PC-9 (cell line): ENCODE results near the gene STXBP3. TPM values are rescaled to one million over a fixed set of nuclear protein-coding genes. Genes with fewer than 3 reads are reported as not detected.

Experiments used
- BruUV-seq: library from RNA; stranded (reverse); fragments of 400-500 nt; replicated peaks from 2 replicates; lab custom pipeline; 2021; lab: Mats Ljungman, UMichigan
- CTCF ChIA-PET: fragments of 300-600 bp; sonication (Branson Sonifier 250); formaldehyde crosslinking; loops from one replicate; lab custom pipeline; 2022; ENCODE audit warnings: antibody characterized with exemption; lab: Charles Lee
- POLR2A ChIA-PET: fragments of 300-600 bp; sonication (Branson Sonifier 250); formaldehyde crosslinking; loops from one replicate; lab custom pipeline; 2022; ENCODE audit warnings: antibody characterized with exemption; ENCODE audit not compliant: unreplicated experiment; lab: Charles Lee
- DNase-seq, 2 experiments: peaks; one replicate each; pipeline versions ENCODE4 v3.0.0 to v3.0.0-alpha.2; 2015 to 2022; ENCODE audit warnings: mixed read lengths in 1 of 2
- H2AFZ ChIP-seq: fragments of 200-600 bp; sonication (generic); 2 replicates; pipeline ENCODE4 v1.8.1; 2017; ENCODE audit warnings: antibody characterized with exemption
- H3F3A ChIP-seq: fragments of 200-600 bp; sonication (generic); 2 replicates; pipeline ENCODE4 v1.8.1; 2017; ENCODE audit warnings: antibody characterized with exemption, mild to moderate bottlenecking, low read depth; ENCODE audit not compliant: insufficient read depth
- H3K27ac ChIP-seq: fragments of 200-600 bp; sonication (generic); 2 replicates; pipeline ENCODE4 v1.6.1; 2016; ENCODE audit warnings: mixed run types
- H3K27me3 ChIP-seq: fragments of 200-600 bp; sonication (generic); 2 replicates; pipeline ENCODE4 v1.6.1; 2016; ENCODE audit warnings: low read depth, mixed run types; ENCODE audit not compliant: insufficient read depth
- H3K36me3 ChIP-seq: fragments of 200-600 bp; sonication (generic); 2 replicates; pipeline ENCODE4 v1.6.1; 2016; ENCODE audit warnings: low read depth, mixed run types
- H3K4me1 ChIP-seq: fragments of 200-600 bp; sonication (generic); replicated peaks from 2 replicates; pipeline ENCODE4 v1.6.1; 2016; ENCODE audit warnings: mixed run types; ENCODE audit not compliant: insufficient read depth
- H3K4me2 ChIP-seq: fragments of 200-600 bp; sonication (generic); 2 replicates; pipeline ENCODE4 v1.6.1; 2017; ENCODE audit warnings: mixed run types
- H3K4me3 ChIP-seq: fragments of 200-600 bp; sonication (generic); 2 replicates; pipeline ENCODE4 v1.6.1; 2016; ENCODE audit warnings: mixed run types
- H3K79me2 ChIP-seq: fragments of 200-600 bp; sonication (generic); 2 replicates; pipeline ENCODE4 v1.6.1; 2017; ENCODE audit warnings: low read depth, mixed run types
- H3K9me2 ChIP-seq: fragments of 200-600 bp; sonication (generic); 2 replicates; pipeline ENCODE4 v1.8.1; 2017; ENCODE audit warnings: mild to moderate bottlenecking; ENCODE audit not compliant: insufficient read depth
- H3K9me3 ChIP-seq: fragments of 200-600 bp; sonication (generic); 2 replicates; pipeline ENCODE4 v1.8.1; 2016; ENCODE audit warnings: low read depth; ENCODE audit not compliant: insufficient read depth
- H4K20me1 ChIP-seq: fragments of 200-600 bp; sonication (generic); 2 replicates; pipeline ENCODE4 v1.8.1; 2017; ENCODE audit not compliant: insufficient read depth
- EZH2 ChIP-seq: fragments of 200-600 bp; sonication (generic); IDR thresholded peaks from 2 replicates; pipeline ENCODE4 v1.8.0; 2017; ENCODE audit warnings: antibody characterized with exemption, low read depth
- intact Hi-C: fragments of 100-400 bp; cut with micrococcal nuclease; formaldehyde crosslinking; loops from one replicate; pipeline ENCODE4 v1.10.0; 2022; ENCODE audit not compliant: unreplicated experiment
- total RNA-seq: library from RNA; stranded (reverse); gene quantifications from 2 replicates; pipeline ENCODE4 v1.2.3, GENCODE V29; 2021
- TF ChIP-seq, protein P1 (sequence below): fragments of 200-600 bp; sonication (generic); conservative IDR thresholded peaks from 2 replicates; pipeline ENCODE4 v1.6.1; 2017; ENCODE audit warnings: mixed run types, antibody characterized with exemption, mild to moderate bottlenecking, moderate library complexity

STXBP3 gene
- total RNA-seq, 1 experiment from 2014 or later = 37.0 TPM

GRCh38 chr1:108828074-108828961, 81.8 kb downstream of the STXBP3 start:
- Histone ChIP-seq H3K4me3 (no peak overlapping the region), H3K9me2 (no peaks in the 10 kb centered on the region), H3K4me2 (peak overlapping the region; percentile 21), H3F3A (peaks cover 30% of the 10 kb centered on the region), H3K79me2 (no peaks in the 10 kb centered on the region), H3K4me1 (peaks cover 41% of the 10 kb centered on the region), H3K27me3 (no peaks in the 10 kb centered on the region), H3K36me3 (no peaks in the 10 kb centered on the region), H4K20me1 (no peaks in the 10 kb centered on the region), H3K9me3 (no peaks in the 10 kb centered on the region), H2AFZ (no peak overlapping the region), H3K27ac (no peak overlapping the region)
- CTCF ChIA-PET = interaction anchor here (0.6 to 2.2 kb wide), 6 partner anchors 14 to 570 kb away, joined by 3 to 8 read pairs (median 3); partner anchors contain the start of gene SORT1
- peak; percentile 60 to 64 for DNase-seq
- no peak for TF ChIP-seq EZH2
- TF ChIP-seq, protein P1, sequence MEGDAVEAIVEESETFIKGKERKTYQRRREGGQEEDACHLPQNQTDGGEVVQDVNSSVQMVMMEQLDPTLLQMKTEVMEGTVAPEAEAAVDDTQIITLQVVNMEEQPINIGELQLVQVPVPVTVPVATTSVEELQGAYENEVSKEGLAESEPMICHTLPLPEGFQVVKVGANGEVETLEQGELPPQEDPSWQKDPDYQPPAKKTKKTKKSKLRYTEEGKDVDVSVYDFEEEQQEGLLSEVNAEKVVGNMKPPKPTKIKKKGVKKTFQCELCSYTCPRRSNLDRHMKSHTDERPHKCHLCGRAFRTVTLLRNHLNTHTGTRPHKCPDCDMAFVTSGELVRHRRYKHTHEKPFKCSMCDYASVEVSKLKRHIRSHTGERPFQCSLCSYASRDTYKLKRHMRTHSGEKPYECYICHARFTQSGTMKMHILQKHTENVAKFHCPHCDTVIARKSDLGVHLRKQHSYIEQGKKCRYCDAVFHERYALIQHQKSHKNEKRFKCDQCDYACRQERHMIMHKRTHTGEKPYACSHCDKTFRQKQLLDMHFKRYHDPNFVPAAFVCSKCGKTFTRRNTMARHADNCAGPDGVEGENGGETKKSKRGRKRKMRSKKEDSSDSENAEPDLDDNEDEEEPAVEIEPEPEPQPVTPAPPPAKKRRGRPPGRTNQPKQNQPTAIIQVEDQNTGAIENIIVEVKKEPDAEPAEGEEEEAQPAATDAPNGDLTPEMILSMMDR = peak; percentile 95
- BruUV-seq = no TSS peak
- POLR2A ChIA-PET = interaction anchor here (0.6 kb wide), 1 partner anchor 81 kb away, joined by 3 read pairs; no protein-coding TSS in a partner anchor
- intact Hi-C loops = loop anchor here (1.0 kb wide), 2 partner anchors 70 to 284 kb away; a partner anchor contains a TSS

- POLR2A ChIA-PET = no interaction called here
Observed at GRCh38 chr1:108829498-108829916, 83.0 kb downstream of the STXBP3 start.

More at GRCh38 chr1:108829498-108829916, 83.0 kb downstream of the STXBP3 start:
- H3K79me2 ChIP-seq = no peaks in the 10 kb centered on the region
- peaks cover 41% of the 10 kb centered on the region for H3K4me1 ChIP-seq
- H3F3A ChIP-seq = peaks cover 30% of the 10 kb centered on the region
- no peaks in the 10 kb centered on the region for H3K9me2 ChIP-seq
- H4K20me1 ChIP-seq = no peaks in the 10 kb centered on the region
- DNase-seq = peak in 1 of 2 experiments; percentile 31
- CTCF ChIA-PET = interaction anchor here (1.7 to 2.2 kb wide), 2 partner anchors 15 to 68 kb away, joined by 3 to 8 read pairs; no protein-coding TSS in a partner anchor
- no peaks in the 10 kb centered on the region for H3K9me3 ChIP-seq
- H3K36me3 ChIP-seq = no peaks in the 10 kb centered on the region
- intact Hi-C loops = no loop called here
- TF ChIP-seq, protein P1 = no peak
- TF ChIP-seq EZH2 = no peak
- H3K27ac ChIP-seq = no peak overlapping the region
- no TSS peak for BruUV-seq
- no peak overlapping the region for H2AFZ ChIP-seq
- H3K27me3 ChIP-seq = no peaks in the 10 kb centered on the region
- no peak overlapping the region for H3K4me3 ChIP-seq
- H3K4me2 ChIP-seq = no peak overlapping the region
